Panc1 (cell line): ENCODE results near the gene TENM3. TPM values are rescaled to one million over a fixed set of nuclear protein-coding genes. Genes with fewer than 3 reads are reported as not detected.

ENCODE experiments used
- ATAC-seq: fragments of 200-7000 bp; cut with Tn5 transposase; 2 replicates; pipeline ENCODE4 v1.9.1; 2020; ENCODE audit warnings: mild to moderate bottlenecking, moderate library complexity
- BruUV-seq: library from RNA; stranded (reverse); fragments of 400-500 nt; replicated peaks from 2 replicates; lab custom pipeline; 2021; lab: Mats Ljungman, UMichigan
- CTCF ChIA-PET: fragments of 300-600 bp; sonication (Branson Sonifier 250); formaldehyde crosslinking; loops from one replicate; lab custom pipeline; 2022; ENCODE audit warnings: antibody characterized with exemption; lab: Charles Lee
- POLR2A ChIA-PET: fragments of 300-600 bp; sonication (Branson Sonifier 250); formaldehyde crosslinking; loops from one replicate; lab custom pipeline; 2022; ENCODE audit warnings: antibody characterized with exemption; lab: Charles Lee
- DNase-seq: peaks from one replicate; pipeline ENCODE4 v3.0.0-alpha.2; 2010; ENCODE audit warnings: low read depth, low spot score
- H3K27ac ChIP-seq: 2 replicates; pipeline ENCODE4 v1.5.1; 2011; ENCODE audit warnings: mild to moderate bottlenecking, low read length, inconsistent platforms
- H3K27me3 ChIP-seq: fragments of 200-500 bp; sonication (Bioruptor generic); 2 replicates; pipeline ENCODE4 v1.6.0; 2014; ENCODE audit warnings: low read length, inconsistent platforms; ENCODE audit not compliant: control insufficient read depth, insufficient read depth
- H3K36me3 ChIP-seq: fragments of 200-500 bp; sonication (Bioruptor generic); 2 replicates; pipeline ENCODE4 v1.5.1; 2014; ENCODE audit warnings: inconsistent platforms, mild to moderate bottlenecking, low read length, moderate library complexity; ENCODE audit not compliant: control insufficient read depth, insufficient read depth
- H3K4me1 ChIP-seq: 2 replicates; pipeline ENCODE4 v1.5.1; 2011; ENCODE audit warnings: inconsistent platforms, mild to moderate bottlenecking, low read length, moderate library complexity; ENCODE audit not compliant: control insufficient read depth, insufficient read depth
- H3K4me3 ChIP-seq, 2 experiments: 2 replicates each; pipeline ENCODE4 v1.5.1; 2011 to 2012; ENCODE audit warnings: low read depth in 2 of 2, low read length in 2 of 2, mild to moderate bottlenecking in 2 of 2, inconsistent platforms in 1 of 2, moderate library complexity in 1 of 2
- H3K9me3 ChIP-seq: fragments of 200-500 bp; sonication (Bioruptor generic); 2 replicates; pipeline ENCODE4 v1.5.1; 2014; ENCODE audit warnings: low read depth, mild to moderate bottlenecking, inconsistent platforms, low read length, moderate library complexity; ENCODE audit not compliant: control insufficient read depth, insufficient read depth
- POLR2AphosphoS5 ChIP-seq: IDR thresholded peaks from 2 replicates; pipeline ENCODE4 v1.6.1; 2012; ENCODE audit warnings: mild to moderate bottlenecking, low read depth, low read length, moderate library complexity
- SIN3A ChIP-seq: IDR thresholded peaks from 2 replicates; pipeline ENCODE4 v1.6.1; 2012; ENCODE audit warnings: low read depth, mild to moderate bottlenecking, low read length, moderate library complexity, borderline replicate concordance; ENCODE audit not compliant: insufficient read depth
- TCF7L2 ChIP-seq: IDR thresholded peaks from 2 replicates; pipeline ENCODE4 v1.6.1; 2011; ENCODE audit warnings: mild to moderate bottlenecking, low read depth, low read length, inconsistent platforms
- in situ Hi-C: cut with HindIII; loops from 2 replicates; pipeline ENCODE4 v1.10.0; 2016; ENCODE audit warnings: low sequenced_read_pairs, low pct_unique_long_range_greater_than_20kb
- intact Hi-C: fragments of 100-400 bp; cut with micrococcal nuclease; formaldehyde crosslinking; loops from one replicate; pipeline ENCODE4 v1.10.0; 2022; ENCODE audit not compliant: unreplicated experiment
- total RNA-seq: library from RNA; stranded (reverse); gene quantifications from one replicate; pipeline ENCODE4 v1.2.1, GENCODE V29; 2021; ENCODE audit not compliant: unreplicated experiment
- TF ChIP-seq, protein P1 (sequence below): fragments of 450-650 bp; IDR thresholded peaks from 2 replicates; pipeline ENCODE4 v1.5.1; 2017; ENCODE audit warnings: mild to moderate bottlenecking
- TF ChIP-seq, protein P2 (sequence below), 2 experiments: IDR thresholded peaks; 2 replicates each; pipeline ENCODE4 v1.6.1; 2011 to 2012; ENCODE audit warnings: low read depth in 2 of 2, control low read depth in 1 of 2, low read length in 1 of 2, mild to moderate bottlenecking in 1 of 2, moderate library complexity in 1 of 2; ENCODE audit not compliant: insufficient read depth in 1 of 2

Gene TENM3
- total RNA-seq, 1 experiment from 2014 or later = 0.95 TPM

DNA sequence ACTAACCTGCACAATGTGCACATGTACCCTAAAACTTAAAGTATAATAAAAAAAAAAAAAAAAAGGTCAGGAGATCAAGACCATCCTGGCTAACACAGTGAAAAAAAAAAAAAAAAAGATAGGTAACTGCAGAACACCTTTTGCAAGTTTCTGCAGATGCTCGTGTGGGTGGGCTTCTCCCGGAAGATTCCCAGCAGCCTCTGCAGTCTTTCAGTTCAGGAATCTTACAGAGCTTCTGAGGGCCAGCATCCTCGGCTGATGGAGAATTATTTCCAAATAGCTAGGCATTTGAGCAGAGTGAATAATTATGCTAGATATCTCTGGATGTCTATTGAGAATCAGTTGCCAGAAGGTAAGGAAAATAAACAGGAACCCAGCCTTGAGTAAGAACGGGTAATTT, 373.3 kb downstream of the TENM3 start:
- H3K36me3 ChIP-seq = no peaks in the 10 kb centered on the region
- in situ Hi-C loops (no loop called here), intact Hi-C loops (no loop called here)
- CTCF ChIA-PET = no interaction called here
- DNase-seq (no peak), ATAC-seq (no peak)
- H3K27me3 ChIP-seq = peaks cover 2% of the 10 kb centered on the region; the same call in 1 of the 2 replicates
- TF ChIP-seq, protein P1, sequence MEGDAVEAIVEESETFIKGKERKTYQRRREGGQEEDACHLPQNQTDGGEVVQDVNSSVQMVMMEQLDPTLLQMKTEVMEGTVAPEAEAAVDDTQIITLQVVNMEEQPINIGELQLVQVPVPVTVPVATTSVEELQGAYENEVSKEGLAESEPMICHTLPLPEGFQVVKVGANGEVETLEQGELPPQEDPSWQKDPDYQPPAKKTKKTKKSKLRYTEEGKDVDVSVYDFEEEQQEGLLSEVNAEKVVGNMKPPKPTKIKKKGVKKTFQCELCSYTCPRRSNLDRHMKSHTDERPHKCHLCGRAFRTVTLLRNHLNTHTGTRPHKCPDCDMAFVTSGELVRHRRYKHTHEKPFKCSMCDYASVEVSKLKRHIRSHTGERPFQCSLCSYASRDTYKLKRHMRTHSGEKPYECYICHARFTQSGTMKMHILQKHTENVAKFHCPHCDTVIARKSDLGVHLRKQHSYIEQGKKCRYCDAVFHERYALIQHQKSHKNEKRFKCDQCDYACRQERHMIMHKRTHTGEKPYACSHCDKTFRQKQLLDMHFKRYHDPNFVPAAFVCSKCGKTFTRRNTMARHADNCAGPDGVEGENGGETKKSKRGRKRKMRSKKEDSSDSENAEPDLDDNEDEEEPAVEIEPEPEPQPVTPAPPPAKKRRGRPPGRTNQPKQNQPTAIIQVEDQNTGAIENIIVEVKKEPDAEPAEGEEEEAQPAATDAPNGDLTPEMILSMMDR = no peak
- TF ChIP-seq POLR2AphosphoS5 (no peak), TCF7L2 (no peak), SIN3A (no peak)
- TF ChIP-seq, protein P2, sequence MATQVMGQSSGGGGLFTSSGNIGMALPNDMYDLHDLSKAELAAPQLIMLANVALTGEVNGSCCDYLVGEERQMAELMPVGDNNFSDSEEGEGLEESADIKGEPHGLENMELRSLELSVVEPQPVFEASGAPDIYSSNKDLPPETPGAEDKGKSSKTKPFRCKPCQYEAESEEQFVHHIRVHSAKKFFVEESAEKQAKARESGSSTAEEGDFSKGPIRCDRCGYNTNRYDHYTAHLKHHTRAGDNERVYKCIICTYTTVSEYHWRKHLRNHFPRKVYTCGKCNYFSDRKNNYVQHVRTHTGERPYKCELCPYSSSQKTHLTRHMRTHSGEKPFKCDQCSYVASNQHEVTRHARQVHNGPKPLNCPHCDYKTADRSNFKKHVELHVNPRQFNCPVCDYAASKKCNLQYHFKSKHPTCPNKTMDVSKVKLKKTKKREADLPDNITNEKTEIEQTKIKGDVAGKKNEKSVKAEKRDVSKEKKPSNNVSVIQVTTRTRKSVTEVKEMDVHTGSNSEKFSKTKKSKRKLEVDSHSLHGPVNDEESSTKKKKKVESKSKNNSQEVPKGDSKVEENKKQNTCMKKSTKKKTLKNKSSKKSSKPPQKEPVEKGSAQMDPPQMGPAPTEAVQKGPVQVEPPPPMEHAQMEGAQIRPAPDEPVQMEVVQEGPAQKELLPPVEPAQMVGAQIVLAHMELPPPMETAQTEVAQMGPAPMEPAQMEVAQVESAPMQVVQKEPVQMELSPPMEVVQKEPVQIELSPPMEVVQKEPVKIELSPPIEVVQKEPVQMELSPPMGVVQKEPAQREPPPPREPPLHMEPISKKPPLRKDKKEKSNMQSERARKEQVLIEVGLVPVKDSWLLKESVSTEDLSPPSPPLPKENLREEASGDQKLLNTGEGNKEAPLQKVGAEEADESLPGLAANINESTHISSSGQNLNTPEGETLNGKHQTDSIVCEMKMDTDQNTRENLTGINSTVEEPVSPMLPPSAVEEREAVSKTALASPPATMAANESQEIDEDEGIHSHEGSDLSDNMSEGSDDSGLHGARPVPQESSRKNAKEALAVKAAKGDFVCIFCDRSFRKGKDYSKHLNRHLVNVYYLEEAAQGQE (IDR thresholded peaks at IDR 0.05; ENCODE audit: insufficient read depth in 1 of 2, low read depth in 2 of 2, low read length in 1 of 2) = no peak
- no peak overlapping the region for H3K27ac ChIP-seq
- no peak overlapping the region for H3K4me3 ChIP-seq
- no TSS peak for BruUV-seq
- no peaks in the 10 kb centered on the region for H3K4me1 ChIP-seq
- no peaks in the 10 kb centered on the region for H3K9me3 ChIP-seq
- POLR2A ChIA-PET = no interaction called here

DNA sequence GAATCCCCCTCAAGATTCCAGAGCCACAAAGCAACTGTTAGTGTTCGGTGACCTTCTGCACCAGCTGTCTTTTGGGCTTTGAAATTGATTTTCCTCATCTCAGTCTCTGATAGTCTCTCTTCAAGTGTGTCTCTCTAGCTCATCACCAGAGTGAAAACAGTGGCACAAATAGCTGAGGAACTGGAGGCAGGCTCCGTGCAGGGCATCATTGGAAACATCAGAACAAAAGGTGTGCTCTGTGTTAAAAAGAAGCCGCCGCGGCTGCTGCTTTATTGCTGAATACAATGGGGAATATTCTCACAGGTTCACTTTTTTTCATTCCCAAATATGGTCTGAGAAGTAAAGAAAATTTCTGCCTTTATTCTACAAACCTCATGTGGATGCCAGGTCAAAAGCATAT, 376.5 kb downstream of the TENM3 start:
- BruUV-seq = no TSS peak
- no peaks in the 10 kb centered on the region for H3K36me3 ChIP-seq
- no peak overlapping the region for H3K4me3 ChIP-seq
- TF ChIP-seq, protein P2 (IDR thresholded peaks at IDR 0.05; ENCODE audit: insufficient read depth in 1 of 2, low read depth in 2 of 2, low read length in 1 of 2) = no peak
- TF ChIP-seq TCF7L2 = no peak
- no peak for TF ChIP-seq SIN3A
- TF ChIP-seq, protein P1 = no peak
- no peak for TF ChIP-seq POLR2AphosphoS5
- ChIA-PET CTCF (no interaction called here), POLR2A (no interaction called here)
- H3K27me3 ChIP-seq = peaks cover 2% of the 10 kb centered on the region; the same call in 1 of the 2 replicates
- no peaks in the 10 kb centered on the region for H3K4me1 ChIP-seq
- ATAC-seq = no peak
- no peak overlapping the region for H3K27ac ChIP-seq
- no peak for DNase-seq
- H3K9me3 ChIP-seq = no peaks in the 10 kb centered on the region
- intact Hi-C loops = no loop called here
- in situ Hi-C loops = no loop called here
